Astrocyte (in vitro differentiated cells and primary cell): ENCODE results near the gene BICC1. TPM values are rescaled to one million over a fixed set of nuclear protein-coding genes. Genes with fewer than 3 reads are reported as not detected.

ENCODE experiments used
- DNase-seq: peaks from one replicate; pipeline ENCODE4 v3.0.0-alpha.2; 2010; ENCODE audit warnings: low read depth
- FAIRE-seq: peaks from 2 replicates; lab custom pipeline; 2011; peaks lifted over from hg19 to GRCh38; lab: Jason Lieb, UNC
- H2AFZ ChIP-seq: 2 replicates; pipeline ENCODE4 v1.6.0; 2012; ENCODE audit warnings: low read depth, low read length, inconsistent platforms
- H3K27ac ChIP-seq: 2 replicates; pipeline ENCODE4 v1.5.1; 2011; ENCODE audit warnings: low read depth, low read length, inconsistent platforms
- H3K27me3 ChIP-seq: 2 replicates; pipeline ENCODE4 v1.6.0; 2011; ENCODE audit warnings: low read length, inconsistent platforms; ENCODE audit not compliant: insufficient read depth
- H3K36me3 ChIP-seq: 2 replicates; pipeline ENCODE4 v1.5.1; 2011; ENCODE audit warnings: low read length, inconsistent platforms; ENCODE audit not compliant: insufficient read depth
- H3K4me1 ChIP-seq: 2 replicates; pipeline ENCODE4 v1.5.1; 2011; ENCODE audit warnings: low read length, inconsistent platforms; ENCODE audit not compliant: insufficient read depth
- H3K4me2 ChIP-seq: 2 replicates; pipeline ENCODE4 v1.6.0; 2012; ENCODE audit warnings: low read length, inconsistent platforms
- H3K4me3 ChIP-seq: 2 replicates; pipeline ENCODE4 v1.5.1; 2011; ENCODE audit warnings: low read depth, mild to moderate bottlenecking, low read length, inconsistent platforms; ENCODE audit not compliant: insufficient read depth
- H3K79me2 ChIP-seq: 2 replicates; pipeline ENCODE4 v1.6.0; 2012; ENCODE audit warnings: mild to moderate bottlenecking, low read length, inconsistent platforms; ENCODE audit not compliant: insufficient read depth
- H3K9ac ChIP-seq: 2 replicates; pipeline ENCODE4 v1.6.0; 2012; ENCODE audit warnings: mild to moderate bottlenecking, low read length, inconsistent platforms
- H3K9me3 ChIP-seq: 2 replicates; pipeline ENCODE4 v1.5.1; 2012; ENCODE audit warnings: low read depth, mild to moderate bottlenecking, low read length, inconsistent platforms; ENCODE audit not compliant: insufficient read depth
- H4K20me1 ChIP-seq: 2 replicates; pipeline ENCODE4 v1.6.0; 2012; ENCODE audit warnings: low read length, inconsistent platforms; ENCODE audit not compliant: insufficient read depth
- H3K27ac Mint-ChIP-seq: one replicate; pipeline ENCODE4 v1.8.0; 2021; ENCODE audit warnings: mild to moderate bottlenecking, mixed read lengths; ENCODE audit not compliant: unreplicated experiment
- H3K27me3 Mint-ChIP-seq: one replicate; pipeline ENCODE4 v1.8.0; 2021; ENCODE audit warnings: low read depth, mixed read lengths; ENCODE audit not compliant: unreplicated experiment
- H3K36me3 Mint-ChIP-seq: one replicate; pipeline ENCODE4 v1.8.0; 2021; ENCODE audit warnings: low read depth, mixed read lengths; ENCODE audit not compliant: unreplicated experiment
- H3K4me1 Mint-ChIP-seq: one replicate; pipeline ENCODE4 v1.8.0; 2021; ENCODE audit warnings: low read depth, mixed read lengths; ENCODE audit not compliant: unreplicated experiment
- H3K4me3 Mint-ChIP-seq: one replicate; pipeline ENCODE4 v1.8.0; 2021; ENCODE audit warnings: mild to moderate bottlenecking, moderate library complexity, mixed read lengths; ENCODE audit not compliant: unreplicated experiment
- H3K9me3 Mint-ChIP-seq: one replicate; pipeline ENCODE4 v1.8.0; 2021; ENCODE audit warnings: mild to moderate bottlenecking, mixed read lengths; ENCODE audit not compliant: unreplicated experiment
- CTCF ChIP-seq: IDR thresholded peaks from 2 replicates; pipeline ENCODE4 v1.5.1; 2011; ENCODE audit warnings: low read depth, mild to moderate bottlenecking, inconsistent platforms, low read length, moderate library complexity; ENCODE audit not compliant: insufficient read depth
- EZH2 ChIP-seq: IDR thresholded peaks from 2 replicates; pipeline ENCODE4 v1.6.1; 2012; ENCODE audit warnings: mild to moderate bottlenecking, low read length, inconsistent platforms; ENCODE audit not compliant: insufficient read depth
- total RNA-seq: library from RNA; stranded (reverse); gene quantifications from 2 replicates; pipeline ENCODE4 v1.2.1, GENCODE V29; 2021

BICC1 gene
- total RNA-seq, 1 donor from 2014 or later, result 23.0 TPM

- H3K4me3 Mint-ChIP-seq, result no peak overlapping the region
- Histone ChIP-seq H2AFZ (no peak overlapping the region), H3K36me3 (no peaks in the 10 kb centered on the region), H3K4me3 (no peak overlapping the region), H3K79me2 (peaks cover 31% of the 10 kb centered on the region), H3K27me3 (no peaks in the 10 kb centered on the region), H4K20me1 (peaks cover 4% of the 10 kb centered on the region), H3K9ac (no peak overlapping the region), H3K4me2 (no peak overlapping the region), H3K9me3 (no peaks in the 10 kb centered on the region), H3K4me1 (peaks cover 4% of the 10 kb centered on the region), H3K27ac (no peak overlapping the region)
- peaks cover 16% of the 10 kb centered on the region for H3K4me1 Mint-ChIP-seq
- H3K9me3 Mint-ChIP-seq, result no peaks in the 10 kb centered on the region
- no peaks in the 10 kb centered on the region for H3K27me3 Mint-ChIP-seq
- H3K36me3 Mint-ChIP-seq, result peaks cover 3% of the 10 kb centered on the region
- H3K27ac Mint-ChIP-seq, result no peak overlapping the region
- FAIRE-seq (no peak), DNase-seq (no peak)
- TF ChIP-seq EZH2 (no peak), CTCF (no peak)
These were observed 228.1 kb downstream of the BICC1 start for GRCh38 chr10:58740620-58741369.

GRCh38 chr10:58741673-58742072, 229.0 kb downstream of the BICC1 start:
- no peak overlapping the region for H3K4me2 ChIP-seq
- no peak for FAIRE-seq
- TF ChIP-seq CTCF, result no peak
- TF ChIP-seq EZH2, result no peak

GRCh38 chr10:58742141-58742540, 229.5 kb downstream of the BICC1 start:
- H3K9ac ChIP-seq, result no peak overlapping the region
- H3K27ac ChIP-seq, result no peak overlapping the region
- Mint-ChIP-seq H3K36me3 (peaks cover 3% of the 10 kb centered on the region), H3K4me3 (no peak overlapping the region), H3K9me3 (no peaks in the 10 kb centered on the region), H3K4me1 (peaks cover 16% of the 10 kb centered on the region), H3K27me3 (no peaks in the 10 kb centered on the region), H3K27ac (no peak overlapping the region)
- no peak overlapping the region for H3K4me2 ChIP-seq
- no peaks in the 10 kb centered on the region for H4K20me1 ChIP-seq
- H3K4me1 ChIP-seq, result peaks cover 4% of the 10 kb centered on the region
- no peaks in the 10 kb centered on the region for H3K9me3 ChIP-seq
- no peak for FAIRE-seq
- H2AFZ ChIP-seq, result no peak overlapping the region
- H3K4me3 ChIP-seq, result no peak overlapping the region
- peak; percentile 51 for DNase-seq
- no peaks in the 10 kb centered on the region for H3K27me3 ChIP-seq
- no peaks in the 10 kb centered on the region for H3K36me3 ChIP-seq
- peaks cover 34% of the 10 kb centered on the region for H3K79me2 ChIP-seq
- no peak for TF ChIP-seq CTCF
- TF ChIP-seq EZH2, result no peak

More at GRCh38 chr10:58741673-58742072, 229.0 kb downstream of the BICC1 start:
- Histone ChIP-seq H3K9ac (no peak overlapping the region), H2AFZ (no peak overlapping the region), H3K4me3 (no peak overlapping the region), H3K36me3 (no peaks in the 10 kb centered on the region), H3K4me1 (peaks cover 4% of the 10 kb centered on the region), H3K27ac (no peak overlapping the region), H4K20me1 (no peaks in the 10 kb centered on the region), H3K9me3 (no peaks in the 10 kb centered on the region), H3K27me3 (no peaks in the 10 kb centered on the region), H3K79me2 (peaks cover 32% of the 10 kb centered on the region)
- Mint-ChIP-seq H3K36me3 (peaks cover 3% of the 10 kb centered on the region), H3K27me3 (no peaks in the 10 kb centered on the region), H3K9me3 (no peaks in the 10 kb centered on the region), H3K4me3 (no peak overlapping the region), H3K4me1 (peaks cover 16% of the 10 kb centered on the region), H3K27ac (peak overlapping the region; percentile 41)
- DNase-seq, result no peak
